GM12891 (cell line): Measurements from ENCODE around the gene CYFIP2.
"Not testable (repeated sequence)": the region's sequence is repeated elsewhere in the genome, so short reads cannot be mapped to it uniquely, and the experiment has no call there.

Experiments used
- DNase-seq: peaks from one replicate; pipeline ENCODE4 v3.0.0; 2011; ENCODE audit warnings: low spot score; ENCODE audit not compliant: insufficient read length
- FAIRE-seq: peaks from 2 replicates; lab custom pipeline; 2011; peaks lifted over from hg19 to GRCh38; lab: Jason Lieb, UNC
- PAX5 ChIP-seq: IDR thresholded peaks from 2 replicates; pipeline ENCODE4 v1.6.1; 2011; ENCODE audit warnings: low read length, moderate library complexity, mild to moderate bottlenecking; ENCODE audit not compliant: insufficient read depth, severe bottlenecking
- POLR2A ChIP-seq: IDR thresholded peaks from 2 replicates; pipeline ENCODE4 v1.6.1; 2011; ENCODE audit warnings: low read depth, low read length, control low read depth
- POLR2AphosphoS5 ChIP-seq: IDR thresholded peaks from 2 replicates; pipeline ENCODE4 v1.6.1; 2011; ENCODE audit warnings: low read depth, low read length, control low read depth
- POU2F2 ChIP-seq: IDR thresholded peaks from 2 replicates; pipeline ENCODE4 v1.6.1; 2011; ENCODE audit warnings: low read depth, mild to moderate bottlenecking, control low read depth, low read length, moderate library complexity
- SPI1 ChIP-seq: IDR thresholded peaks from 2 replicates; pipeline ENCODE4 v1.6.1; 2011; ENCODE audit warnings: low read depth, low read length, control low read depth
- TAF1 ChIP-seq: IDR thresholded peaks from 2 replicates; pipeline ENCODE4 v1.6.1; 2011; ENCODE audit warnings: low read depth, low read length, control low read depth

The CYFIP2 gene

GRCh38 chr5:157233515-157233914 is 32.4 kb upstream of the CYFIP2 start:
- FAIRE-seq, result no peak

GRCh38 chr5:157236423-157236822 is 29.5 kb upstream of the CYFIP2 start:
- no peak for DNase-seq
- no peak for FAIRE-seq
- no peak for TF ChIP-seq POLR2AphosphoS5
- TF ChIP-seq POU2F2, result no peak
- TF ChIP-seq PAX5, result no peak
- TF ChIP-seq POLR2A, result no peak
- TF ChIP-seq SPI1, result no peak
- no peak for TF ChIP-seq TAF1

More at GRCh38 chr5:157233515-157233914, 32.4 kb upstream of the CYFIP2 start:
- TF ChIP-seq SPI1 (no peak), TAF1 (no peak)
- no peak for DNase-seq

- TF ChIP-seq SPI1 (no peak), TAF1 (no peak), PAX5 (no peak), POLR2AphosphoS5 (no peak), POLR2A (no peak), POU2F2 (no peak)
- FAIRE-seq, result no peak
- DNase-seq, result no peak
These were observed 24.4 kb upstream of the CYFIP2 start for GRCh38 chr5:157241483-157241882.

GRCh38 chr5:157244704-157245103 is 21.2 kb upstream of the CYFIP2 start:
- not testable (repeated sequence) for FAIRE-seq

GRCh38 chr5:157245476-157245875 is 20.4 kb upstream of the CYFIP2 start:
- FAIRE-seq, result no peak
- DNase-seq, result no peak
- TF ChIP-seq SPI1 (no peak), TAF1 (no peak)

More at GRCh38 chr5:157244704-157245103, 21.2 kb upstream of the CYFIP2 start:
- DNase-seq, result not testable (repeated sequence)

GRCh38 chr5:157245886-157246285 is 20.0 kb upstream of the CYFIP2 start:
- FAIRE-seq (no peak), DNase-seq (no peak)
- no peak for TF ChIP-seq SPI1
- no peak for TF ChIP-seq PAX5
- TF ChIP-seq POLR2A, result no peak
- TF ChIP-seq POLR2AphosphoS5, result no peak
- no peak for TF ChIP-seq POU2F2
- TF ChIP-seq TAF1, result no peak

- FAIRE-seq, result peak; percentile 41
- DNase-seq, result no peak
- no peak for TF ChIP-seq POU2F2
- no peak for TF ChIP-seq POLR2AphosphoS5
- no peak for TF ChIP-seq SPI1
- TF ChIP-seq TAF1, result no peak
- no peak for TF ChIP-seq POLR2A
- TF ChIP-seq PAX5, result no peak
These were observed 18.7 kb upstream of the CYFIP2 start for GRCh38 chr5:157247267-157247666.

GRCh38 chr5:157248821-157249470 is 17.0 kb upstream of the CYFIP2 start:
- FAIRE-seq (peak; percentile 16), DNase-seq (no peak)
- TF ChIP-seq TAF1 (no peak), POU2F2 (no peak), SPI1 (no peak), PAX5 (no peak), POLR2AphosphoS5 (no peak), POLR2A (no peak)

- peak; percentile 97 for FAIRE-seq
- TF ChIP-seq POU2F2 (no peak), PAX5 (no peak), TAF1 (no peak), POLR2AphosphoS5 (no peak), SPI1 (no peak), POLR2A (no peak)
- no peak for DNase-seq
These were observed 13.0 kb upstream of the CYFIP2 start for GRCh38 chr5:157252711-157253465.

GRCh38 chr5:157253547-157253946 is 12.4 kb upstream of the CYFIP2 start:
- no peak for DNase-seq
- TF ChIP-seq PAX5 (no peak), SPI1 (no peak)
- no peak for FAIRE-seq

GRCh38 chr5:157258450-157258849 is 7.5 kb upstream of the CYFIP2 start:
- DNase-seq (no peak), FAIRE-seq (no peak)
- no peak for TF ChIP-seq POLR2A
